Skeletal muscle tissue (tissue), 4 donors: ENCODE data around the gene TRAF5. TPM values are rescaled to one million over a fixed set of nuclear protein-coding genes. Genes with fewer than 3 reads are reported as not detected.
"Not testable (repeated sequence)": the region's sequence is repeated elsewhere in the genome, so short reads cannot be mapped to it uniquely, and the experiment has no call there.

Experiments used
- H3K27ac ChIP-seq: one replicate; pipeline ENCODE4 v1.7.0; 2013; ENCODE audit warnings: mild to moderate bottlenecking, low read depth, low read length, inconsistent platforms
- H3K27me3 ChIP-seq, 3 donors: one replicate each; pipeline ENCODE4 v1.7.0; 2013; ENCODE audit warnings: low read length in 3 of 3; ENCODE audit not compliant: control insufficient read depth in 3 of 3, insufficient read depth in 3 of 3
- H3K36me3 ChIP-seq, 3 donors: one replicate each; pipeline ENCODE4 v1.7.0; 2013; ENCODE audit warnings: low read length in 3 of 3; ENCODE audit not compliant: control insufficient read depth in 3 of 3, insufficient read depth in 3 of 3
- H3K4me1 ChIP-seq, 3 donors: one replicate each; pipeline ENCODE4 v1.7.0; 2013; ENCODE audit warnings: low read length in 3 of 3, mild to moderate bottlenecking in 3 of 3; ENCODE audit not compliant: control insufficient read depth in 3 of 3, insufficient read depth in 3 of 3
- H3K4me3 ChIP-seq, 3 donors: one replicate each; pipeline ENCODE4 v1.7.0; 2013; ENCODE audit warnings: low read length in 3 of 3
- H3K9ac ChIP-seq, 3 donors: one replicate each; pipeline ENCODE4 v1.7.0; 2013; ENCODE audit warnings: low read length in 3 of 3, mild to moderate bottlenecking in 3 of 3, moderate library complexity in 2 of 3, low read depth in 1 of 3
- H3K9me3 ChIP-seq, 3 donors: one replicate each; pipeline ENCODE4 v1.7.0; 2013; ENCODE audit warnings: low read length in 3 of 3; ENCODE audit not compliant: control insufficient read depth in 3 of 3
- total RNA-seq: library from RNA; depleted of rRNA; stranded (reverse); fragments of >200 nt; gene quantifications from one replicate; pipeline ENCODE4 v1.2.3, GENCODE V29; 2014
- donor health status: Osteomylitis.

Gene TRAF5
- total RNA-seq, 1 donor from 2014 or later: 13.0 TPM

DNA sequence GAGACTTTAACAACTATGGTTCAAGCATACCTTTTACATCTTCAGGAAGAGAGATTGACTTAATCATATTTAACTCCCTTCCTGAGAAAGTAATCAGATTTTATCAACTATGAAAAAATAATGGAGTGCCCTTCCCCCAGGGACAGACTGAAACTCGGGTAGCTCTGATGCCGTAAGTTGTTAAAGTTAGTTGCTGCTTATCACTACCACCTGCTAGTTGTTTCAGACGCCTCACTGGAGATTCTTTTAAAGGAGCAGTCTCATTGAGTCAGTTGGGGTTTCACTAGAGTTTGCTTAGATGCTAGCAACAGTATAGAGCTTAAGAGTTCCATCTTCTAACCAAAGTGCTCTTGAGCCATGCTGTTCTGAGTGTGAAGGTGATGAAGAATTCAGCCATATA lies 17.0 kb upstream of the TRAF5 start:
- peaks cover 0 to 3% (median 0%) of the 10 kb centered on the region in 3 donors for H3K4me1 ChIP-seq
- H3K36me3 ChIP-seq: peaks cover 10 to 41% (median 19%) of the 10 kb centered on the region in 3 donors
- no peaks in the 10 kb centered on the region for H3K27me3 ChIP-seq
- no peak overlapping the region for H3K9ac ChIP-seq
- H3K27ac ChIP-seq: no peak overlapping the region
- no peaks in the 10 kb centered on the region for H3K9me3 ChIP-seq
- no peak overlapping the region for H3K4me3 ChIP-seq

GRCh38 chr1:211313392-211313791 lies 13.2 kb upstream of the TRAF5 start:
- Histone ChIP-seq H3K4me1 (no peaks in the 10 kb centered on the region), H3K9ac (no peak overlapping the region), H3K27ac (no peak overlapping the region), H3K27me3 (no peaks in the 10 kb centered on the region), H3K36me3 (peaks cover 17 to 36% (median 30%) of the 10 kb centered on the region in 3 donors), H3K4me3 (no peak overlapping the region), H3K9me3 (no peaks in the 10 kb centered on the region)

DNA sequence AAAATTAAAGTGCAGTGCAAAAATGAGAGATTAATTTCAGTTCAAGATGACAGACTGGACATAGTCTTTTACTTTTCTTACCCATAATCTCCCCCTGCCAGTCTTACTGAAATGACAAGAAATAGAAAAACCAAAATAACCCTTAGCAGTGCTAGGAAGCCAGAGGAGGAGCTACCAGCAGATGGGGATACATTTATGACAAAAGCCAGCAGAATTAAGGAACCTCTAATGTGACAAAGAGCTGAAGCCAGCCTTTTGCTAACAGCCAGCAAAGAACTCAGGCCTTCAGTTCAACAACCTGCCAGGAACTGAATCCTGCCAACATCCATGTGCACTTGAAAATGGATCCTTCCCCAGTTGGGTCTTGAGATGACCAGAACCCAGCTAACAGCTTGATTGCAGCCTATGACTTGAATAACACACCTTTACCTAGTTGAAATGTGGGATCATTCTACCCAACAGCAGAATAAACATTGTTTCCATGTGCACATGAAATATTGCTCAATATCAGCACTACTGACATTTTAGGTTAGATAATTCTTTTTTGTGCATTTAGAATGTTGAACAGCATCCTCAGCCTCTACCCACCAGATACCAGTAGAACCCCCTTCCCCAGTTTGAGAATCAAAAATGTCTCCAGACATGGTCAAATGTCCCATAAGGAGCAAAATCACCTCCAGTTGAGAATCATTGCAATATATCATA lies 7.9 kb upstream of the TRAF5 start:
- Histone ChIP-seq H3K4me3 (no peak overlapping the region), H3K27me3 (no peaks in the 10 kb centered on the region), H3K36me3 (peaks cover 7 to 20% (median 14%) of the 10 kb centered on the region in 3 donors), H3K9me3 (no peaks in the 10 kb centered on the region), H3K4me1 (peaks cover 0 to 4% (median 0%) of the 10 kb centered on the region in 3 donors), H3K9ac (no peak overlapping the region), H3K27ac (no peak overlapping the region)

GRCh38 chr1:211319892-211320291 lies 6.7 kb upstream of the TRAF5 start:
- H3K4me3 ChIP-seq: no peak overlapping the region
- H3K9ac ChIP-seq: no peak overlapping the region
- H3K27ac ChIP-seq: no peak overlapping the region
- H3K27me3 ChIP-seq: no peaks in the 10 kb centered on the region
- peaks cover 0 to 4% (median 0%) of the 10 kb centered on the region in 3 donors for H3K4me1 ChIP-seq
- H3K9me3 ChIP-seq: no peaks in the 10 kb centered on the region
- H3K36me3 ChIP-seq: peaks cover 5 to 9% (median 7%) of the 10 kb centered on the region in 3 donors

DNA sequence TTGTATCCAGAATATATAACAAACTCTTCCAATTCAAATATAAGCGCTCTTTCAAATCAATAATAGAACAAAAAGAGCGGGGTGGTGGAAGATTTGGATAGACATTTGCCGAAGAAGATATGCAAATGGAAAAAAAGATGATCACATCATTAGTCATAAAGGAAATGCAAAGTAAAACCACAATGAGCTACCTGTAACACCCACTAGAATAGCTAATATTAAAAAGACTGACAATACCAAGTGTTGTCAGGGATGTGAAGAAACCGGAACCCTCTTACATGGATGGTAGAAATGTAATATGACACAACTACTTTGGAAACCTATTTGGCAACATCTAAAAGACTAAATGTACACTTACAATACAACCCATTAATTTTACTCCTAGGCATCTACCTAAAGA lies 5.7 kb upstream of the TRAF5 start:
- no peaks in the 10 kb centered on the region for H3K9me3 ChIP-seq
- no peaks in the 10 kb centered on the region for H3K27me3 ChIP-seq
- H3K36me3 ChIP-seq: peaks cover 0 to 5% (median 0%) of the 10 kb centered on the region in 3 donors
- no peak overlapping the region for H3K4me3 ChIP-seq
- peaks cover 0 to 4% (median 0%) of the 10 kb centered on the region in 3 donors for H3K4me1 ChIP-seq
- H3K27ac ChIP-seq: no peak overlapping the region
- no peak overlapping the region for H3K9ac ChIP-seq

- not testable (repeated sequence) for H3K27me3 ChIP-seq, H3K4me3 ChIP-seq, H3K4me1 ChIP-seq, H3K36me3 ChIP-seq, H3K9ac ChIP-seq, H3K9me3 ChIP-seq, H3K27ac ChIP-seq
Measured at GRCh38 chr1:211321646-211322045, 5.0 kb upstream of the TRAF5 start.

- Histone ChIP-seq H3K27me3 (peaks cover 0 to 5% (median 2%) of the 10 kb centered on the region in 3 donors), H3K36me3 (no peaks in the 10 kb centered on the region), H3K4me3 (no peak overlapping the region), H3K27ac (no peak overlapping the region), H3K9ac (no peak overlapping the region), H3K9me3 (no peaks in the 10 kb centered on the region), H3K4me1 (peaks cover 7 to 20% (median 18%) of the 10 kb centered on the region in 3 donors)
Measured at GRCh38 chr1:211323156-211324063, 3.2 kb upstream of the TRAF5 start.

DNA sequence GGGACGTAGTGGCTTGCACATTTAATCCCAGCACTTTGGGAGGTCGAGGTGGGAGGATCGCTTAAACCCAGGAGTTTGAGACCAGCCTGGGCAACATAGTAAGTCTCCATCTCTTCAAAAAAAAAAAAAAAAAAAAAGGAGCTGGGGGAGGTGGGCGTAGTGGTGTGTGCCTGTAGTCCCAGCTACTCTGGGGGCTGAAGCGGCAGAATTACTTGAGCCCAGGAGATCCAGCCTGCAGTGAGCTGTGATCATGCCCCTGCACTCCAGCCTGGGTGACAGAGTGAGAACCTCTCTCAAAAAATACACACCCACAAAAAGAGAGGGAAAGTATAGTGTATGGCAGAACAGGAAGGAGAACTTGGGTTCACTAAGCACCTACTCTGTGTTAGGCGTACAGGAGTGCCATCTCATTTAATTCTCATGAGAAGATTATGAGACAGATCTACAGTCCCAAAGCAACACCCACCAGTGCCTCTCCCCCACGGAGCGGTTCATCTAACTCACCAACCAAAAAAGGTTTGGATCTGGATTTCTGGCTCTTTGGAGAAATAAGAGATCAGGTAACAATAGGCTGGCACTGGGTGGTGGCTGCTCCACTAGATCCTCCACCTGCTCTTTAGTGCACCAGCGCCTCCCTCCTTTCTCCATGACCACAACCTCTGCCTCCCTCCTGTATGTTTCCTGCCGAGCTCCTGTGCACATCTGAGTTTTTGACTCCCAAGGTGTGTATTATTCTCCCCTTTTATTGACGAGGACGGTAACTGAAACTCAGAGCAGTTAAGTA lies 1.4 kb upstream of the TRAF5 start:
- Histone ChIP-seq H3K9me3 (no peaks in the 10 kb centered on the region), H3K9ac (no peak overlapping the region), H3K36me3 (no peaks in the 10 kb centered on the region), H3K27ac (no peak overlapping the region), H3K4me1 (peaks cover 7 to 30% (median 24%) of the 10 kb centered on the region in 3 donors), H3K4me3 (no peak overlapping the region), H3K27me3 (peaks cover 0 to 5% (median 4%) of the 10 kb centered on the region in 3 donors)

- no peaks in the 10 kb centered on the region for H3K9me3 ChIP-seq
- peaks cover 0 to 3% (median 0%) of the 10 kb centered on the region in 3 donors for H3K36me3 ChIP-seq
- peak overlapping the region; percentile 2 to 73 (median 63) for H3K9ac ChIP-seq
- H3K27ac ChIP-seq: no peak overlapping the region
- peaks cover 0 to 5% (median 4%) of the 10 kb centered on the region in 3 donors for H3K27me3 ChIP-seq
- H3K4me1 ChIP-seq: peaks cover 7 to 30% (median 24%) of the 10 kb centered on the region in 3 donors
- peak overlapping the region; percentile 70 to 82 (median 78) for H3K4me3 ChIP-seq
Measured at GRCh38 chr1:211326140-211326527, 499 bp upstream of the TRAF5 start.
